HUES6 (cell line): ENCODE data around the gene EPHA4.

Experiments used
- H3K27ac ChIP-seq: 2 replicates; pipeline ENCODE4 v1.7.0; 2013; ENCODE audit warnings: low read depth, mild to moderate bottlenecking, low read length, inconsistent platforms
- H3K27me3 ChIP-seq: 2 replicates; pipeline ENCODE4 v1.6.1; 2013; ENCODE audit warnings: low read length; ENCODE audit not compliant: control insufficient read depth, insufficient read depth
- H3K36me3 ChIP-seq: 2 replicates; pipeline ENCODE4 v1.6.1; 2013; ENCODE audit warnings: low read length; ENCODE audit not compliant: control insufficient read depth, insufficient read depth
- H3K4me1 ChIP-seq: 2 replicates; pipeline ENCODE4 v1.6.1; 2013; ENCODE audit warnings: low read length; ENCODE audit not compliant: control insufficient read depth, insufficient read depth
- H3K4me3 ChIP-seq: 2 replicates; pipeline ENCODE4 v1.5.1; 2013; ENCODE audit warnings: low read depth, low read length
- H3K9ac ChIP-seq: one replicate; pipeline ENCODE4 v1.6.1; 2013; ENCODE audit warnings: mild to moderate bottlenecking, low read length
- H3K9me3 ChIP-seq: 2 replicates; pipeline ENCODE4 v1.6.1; 2013; ENCODE audit warnings: low read depth, low read length; ENCODE audit not compliant: control insufficient read depth, insufficient read depth

The EPHA4 gene

DNA sequence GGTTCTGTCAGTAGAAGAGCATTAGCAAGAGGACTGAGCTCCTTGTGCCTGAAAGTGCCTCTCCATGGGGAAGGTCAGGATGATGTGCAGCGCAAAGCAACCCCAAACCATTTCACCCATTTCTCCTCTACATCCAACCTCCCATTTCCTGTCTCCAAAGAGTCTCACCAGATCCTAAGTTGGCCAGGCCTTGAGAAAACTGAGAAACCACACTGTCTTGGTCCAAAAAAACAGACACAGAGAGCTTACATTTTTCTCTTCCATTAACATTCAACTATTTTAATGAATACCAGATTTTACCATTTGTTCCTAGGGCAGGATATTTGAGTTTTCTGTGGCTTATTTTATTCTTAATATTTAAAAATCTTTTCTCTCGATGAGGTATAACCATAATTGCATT lies 195.0 kb downstream of the EPHA4 start:
- Histone ChIP-seq H3K27me3 (no peaks in the 10 kb centered on the region), H3K36me3 (no peaks in the 10 kb centered on the region), H3K4me1 (peaks cover 13% of the 10 kb centered on the region), H3K9me3 (no peaks in the 10 kb centered on the region), H3K9ac (no peak overlapping the region), H3K27ac (no peak overlapping the region), H3K4me3 (no peak overlapping the region)

DNA sequence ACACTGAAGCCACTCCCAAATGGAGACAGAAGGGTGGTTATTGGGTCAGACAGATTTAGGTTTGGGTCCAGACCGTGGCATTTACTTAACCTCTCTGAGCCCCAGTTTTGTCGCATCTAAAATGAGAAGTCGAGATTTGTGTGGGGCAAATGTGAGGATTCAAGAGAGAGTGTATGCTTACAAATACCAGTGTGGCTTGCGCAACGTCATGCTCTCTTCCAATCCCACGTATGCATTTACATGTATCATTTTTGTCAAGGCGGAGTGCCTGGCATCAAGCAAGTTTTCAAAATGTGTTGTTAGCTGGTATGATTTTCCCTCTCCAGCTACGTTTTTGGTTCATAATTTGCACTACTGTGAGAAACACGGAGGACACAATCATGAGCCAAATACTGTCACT lies 197.9 kb downstream of the EPHA4 start:
- H3K4me1 ChIP-seq: peaks cover 18% of the 10 kb centered on the region
- no peaks in the 10 kb centered on the region for H3K36me3 ChIP-seq
- H3K9me3 ChIP-seq: no peaks in the 10 kb centered on the region
- no peak overlapping the region for H3K9ac ChIP-seq
- H3K4me3 ChIP-seq: no peak overlapping the region
- no peaks in the 10 kb centered on the region for H3K27me3 ChIP-seq
- no peak overlapping the region for H3K27ac ChIP-seq

DNA sequence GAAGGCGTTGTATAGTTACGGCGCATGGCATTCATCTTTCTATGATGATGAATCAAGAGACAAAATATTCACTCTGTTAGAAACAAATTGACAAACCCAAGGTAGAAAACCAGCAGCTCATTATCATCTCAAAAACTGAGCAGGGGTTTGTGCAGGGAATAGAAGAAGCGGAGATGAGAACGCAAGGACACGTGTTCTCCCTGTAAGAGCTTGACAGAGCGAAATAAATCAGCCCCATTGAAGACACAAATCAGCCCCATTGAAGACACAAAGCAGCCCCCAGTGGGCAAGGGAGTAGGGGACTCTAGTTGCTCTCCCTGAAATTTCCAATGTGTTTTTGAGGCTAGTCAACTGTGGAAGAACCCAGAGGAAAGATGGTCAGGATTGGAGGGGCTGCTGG lies 199.2 kb downstream of the EPHA4 start:
- H3K27me3 ChIP-seq: no peaks in the 10 kb centered on the region
- no peak overlapping the region for H3K4me3 ChIP-seq

DNA sequence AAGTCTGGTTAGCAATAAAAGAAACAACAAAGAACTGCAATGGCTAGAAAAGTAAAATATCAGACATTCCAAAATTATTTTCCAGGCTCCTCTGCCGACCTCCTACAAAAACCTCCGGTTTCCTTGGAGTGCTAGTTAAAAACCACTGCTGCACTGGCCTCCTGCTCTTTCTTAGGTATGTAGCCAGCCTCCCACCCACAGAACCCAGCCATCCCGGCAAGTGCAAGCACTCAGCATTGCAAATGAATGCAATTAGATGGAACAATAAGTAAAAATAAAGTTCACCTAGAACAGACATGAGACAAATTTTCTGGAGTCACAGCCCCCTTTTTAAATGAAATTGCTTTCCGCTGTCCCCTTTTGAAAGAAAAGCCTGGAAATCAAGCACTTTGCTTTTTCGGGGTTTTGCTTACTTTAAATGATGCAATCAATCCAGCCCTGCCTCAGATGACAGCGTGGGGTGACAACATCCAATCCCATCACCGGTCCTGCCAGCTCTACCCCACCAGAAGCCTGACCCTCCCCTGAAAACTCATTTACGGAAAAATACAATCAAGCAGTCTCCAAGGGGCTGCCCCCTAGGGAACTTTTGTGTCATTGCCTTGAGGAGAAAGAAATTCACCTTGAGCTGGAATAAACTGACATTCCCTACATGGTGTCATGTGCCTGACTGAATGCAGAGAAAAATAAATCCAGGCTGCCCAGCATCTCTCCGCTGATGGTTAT lies 199.8 kb downstream of the EPHA4 start:
- H3K36me3 ChIP-seq: no peaks in the 10 kb centered on the region
- 0 out of 2 replicates have a peak overlapping the region, but pooled peaks have one; percentile 4 for H3K27ac ChIP-seq
- peaks cover 18% of the 10 kb centered on the region for H3K4me1 ChIP-seq
- no peak overlapping the region for H3K9ac ChIP-seq
- H3K27me3 ChIP-seq: no peaks in the 10 kb centered on the region
- H3K9me3 ChIP-seq: no peaks in the 10 kb centered on the region
- peak overlapping the region; percentile 32 for H3K4me3 ChIP-seq

More for the DNA sequence above, 199.2 kb downstream of the EPHA4 start:
- H3K9ac ChIP-seq: no peak overlapping the region
- H3K27ac ChIP-seq: no peak overlapping the region
- H3K4me1 ChIP-seq: peaks cover 18% of the 10 kb centered on the region
- H3K9me3 ChIP-seq: no peaks in the 10 kb centered on the region
- H3K36me3 ChIP-seq: no peaks in the 10 kb centered on the region

DNA sequence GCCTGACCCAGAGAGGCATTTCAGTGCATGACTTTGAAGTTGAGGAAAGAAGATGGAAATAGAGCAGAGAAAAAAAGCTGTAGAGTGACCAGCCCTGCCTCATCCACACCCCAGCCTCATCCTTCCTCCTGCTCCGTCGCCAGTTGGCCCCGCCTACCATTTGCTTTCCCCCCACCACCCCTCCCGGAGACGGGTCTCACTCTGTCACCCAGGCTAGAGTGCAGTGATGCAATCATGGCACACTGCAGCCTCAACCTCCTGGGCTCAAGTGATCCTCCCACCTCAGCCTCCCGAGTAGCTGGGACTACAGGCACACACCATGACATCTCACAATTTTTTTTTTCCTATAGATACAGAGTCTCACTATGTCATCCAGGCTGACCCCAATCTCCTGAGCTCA lies 200.8 kb downstream of the EPHA4 start:
- Histone ChIP-seq H3K27ac (no peak overlapping the region), H3K4me3 (no peak overlapping the region), H3K4me1 (peaks cover 18% of the 10 kb centered on the region), H3K9ac (no peak overlapping the region), H3K27me3 (no peaks in the 10 kb centered on the region), H3K36me3 (no peaks in the 10 kb centered on the region), H3K9me3 (no peaks in the 10 kb centered on the region)

DNA sequence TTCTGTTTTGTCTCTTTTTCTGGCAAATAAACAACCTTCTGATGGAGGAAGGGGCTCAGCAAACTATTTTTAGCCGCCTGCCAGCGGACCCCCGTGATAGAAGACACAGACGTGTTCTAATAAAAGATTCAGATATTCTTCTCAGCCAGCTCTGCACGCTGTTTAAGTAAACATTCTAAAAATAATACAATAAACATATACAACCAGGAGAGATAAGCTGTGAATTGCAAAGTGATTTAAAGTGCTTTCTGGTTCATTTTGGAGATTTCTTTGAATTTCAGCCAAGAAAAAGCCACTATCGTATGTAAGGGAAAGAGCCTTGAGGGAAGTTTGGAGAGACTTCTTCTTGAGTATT lies 201.3 kb downstream of the EPHA4 start:
- no peak overlapping the region for H3K27ac ChIP-seq
- H3K4me1 ChIP-seq: peaks cover 18% of the 10 kb centered on the region
- no peak overlapping the region for H3K4me3 ChIP-seq
- no peaks in the 10 kb centered on the region for H3K36me3 ChIP-seq
- no peak overlapping the region for H3K9ac ChIP-seq
- H3K27me3 ChIP-seq: no peaks in the 10 kb centered on the region
- no peaks in the 10 kb centered on the region for H3K9me3 ChIP-seq

DNA sequence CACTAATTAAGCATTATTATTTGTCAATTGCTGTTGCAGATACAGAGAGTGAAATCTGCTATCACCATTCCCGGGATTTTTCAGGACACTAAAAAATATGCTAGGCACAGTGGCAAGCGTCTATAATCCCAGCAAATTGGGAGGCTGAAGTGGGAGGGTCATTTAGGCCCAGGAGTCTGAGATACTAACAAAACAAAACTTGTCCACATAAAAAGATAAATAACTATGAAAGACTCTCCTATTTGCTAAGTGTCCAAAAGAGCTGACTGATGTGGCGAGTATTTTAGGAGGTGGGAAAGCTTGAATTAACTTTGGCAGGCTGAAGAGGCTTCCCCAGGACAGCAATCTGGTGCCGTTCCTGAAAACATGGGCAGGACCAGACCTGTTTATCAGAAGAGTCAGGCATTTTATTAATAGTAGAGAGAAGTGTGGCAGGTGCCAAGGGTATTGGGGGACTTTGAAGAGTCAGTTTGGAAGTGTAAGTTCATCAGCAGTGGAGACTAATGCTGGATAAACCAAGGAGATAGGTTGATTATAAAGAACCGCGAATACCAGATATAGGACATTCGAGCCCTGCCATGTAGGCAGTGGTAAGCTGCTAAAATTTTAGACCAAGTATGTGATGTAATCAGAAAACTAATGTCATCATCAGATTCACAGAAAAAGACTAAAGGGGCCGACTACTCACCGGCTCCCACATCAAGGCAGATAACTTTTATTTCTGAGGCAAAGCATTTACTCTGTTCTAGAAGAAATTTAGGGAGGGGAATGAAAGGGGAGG lies 201.8 kb downstream of the EPHA4 start:
- H3K27ac ChIP-seq: no peak overlapping the region
- no peak overlapping the region for H3K4me3 ChIP-seq
- H3K4me1 ChIP-seq: peaks cover 18% of the 10 kb centered on the region
- no peak overlapping the region for H3K9ac ChIP-seq
- no peaks in the 10 kb centered on the region for H3K9me3 ChIP-seq
- no peaks in the 10 kb centered on the region for H3K36me3 ChIP-seq
- H3K27me3 ChIP-seq: no peaks in the 10 kb centered on the region
